ENCODE results near the gene GH2.
"Not testable (repeated sequence)": the region's sequence is repeated elsewhere in the genome, so short reads cannot be mapped to it uniquely, and the experiment has no call there.

The GH2 gene

DNA sequence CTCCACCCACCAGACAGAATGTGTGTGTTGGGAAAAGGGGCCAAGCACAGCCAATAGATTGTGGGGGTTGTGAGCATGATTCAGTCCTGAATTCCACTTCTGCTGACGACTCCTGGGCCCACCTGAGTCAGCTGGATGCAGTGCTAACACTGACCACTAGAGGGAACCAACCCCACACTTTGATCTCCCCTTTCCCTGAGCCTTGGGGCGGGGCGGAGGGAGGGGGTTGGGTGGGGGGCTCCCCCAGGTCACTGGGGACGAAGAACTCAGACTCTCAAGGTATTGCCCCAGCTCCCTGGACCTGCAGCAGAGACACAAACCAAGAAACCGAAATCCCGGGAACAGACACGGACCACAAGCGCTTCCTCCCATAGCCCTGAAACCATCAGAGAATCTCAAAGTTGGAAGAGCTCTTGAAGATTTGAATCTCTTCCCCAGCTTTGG, 29.9 kb upstream of the GH2 start:
- TF ChIP-seq CREB5 (CRISPR knock-in tag; IDR thresholded peaks at IDR 0.05; ENCODE audit: low read depth) (no peak), ZNF70 (CRISPR knock-in tag; IDR thresholded peaks at IDR 0.05) (no peak), OSR1 (CRISPR knock-in tag; IDR thresholded peaks at IDR 0.05) (no peak)
- peak; percentile 79 for ATAC-seq

- no peak for TF ChIP-seq ARNTL (CRISPR knock-in tag; IDR thresholded peaks at IDR 0.05; ENCODE audit: borderline replicate concordance, low read depth)
- no peak for TF ChIP-seq PATZ1 (CRISPR knock-in tag; IDR thresholded peaks at IDR 0.05; ENCODE audit: borderline replicate concordance)
- no peak for TF ChIP-seq PPARA (CRISPR knock-in tag; IDR thresholded peaks at IDR 0.05; ENCODE audit: borderline replicate concordance)
- TF ChIP-seq TCF4 (CRISPR knock-in tag; IDR thresholded peaks at IDR 0.05; ENCODE audit: borderline replicate concordance) = no peak
- TF ChIP-seq ZFP30 (CRISPR knock-in tag; IDR thresholded peaks at IDR 0.05) = no peak
- no peak for TF ChIP-seq ZNF565 (CRISPR knock-in tag; conservative IDR thresholded peaks at IDR 0.05; ENCODE audit: low read depth)
- TF ChIP-seq SNAI2 (CRISPR knock-in tag; IDR thresholded peaks at IDR 0.05) = no peak
- TF ChIP-seq ZFP3 (CRISPR knock-in tag; IDR thresholded peaks at IDR 0.05) = no peak
- TF ChIP-seq TOX (CRISPR knock-in tag; IDR thresholded peaks at IDR 0.05; ENCODE audit: borderline replicate concordance) = no peak
- TF ChIP-seq, protein P1, sequence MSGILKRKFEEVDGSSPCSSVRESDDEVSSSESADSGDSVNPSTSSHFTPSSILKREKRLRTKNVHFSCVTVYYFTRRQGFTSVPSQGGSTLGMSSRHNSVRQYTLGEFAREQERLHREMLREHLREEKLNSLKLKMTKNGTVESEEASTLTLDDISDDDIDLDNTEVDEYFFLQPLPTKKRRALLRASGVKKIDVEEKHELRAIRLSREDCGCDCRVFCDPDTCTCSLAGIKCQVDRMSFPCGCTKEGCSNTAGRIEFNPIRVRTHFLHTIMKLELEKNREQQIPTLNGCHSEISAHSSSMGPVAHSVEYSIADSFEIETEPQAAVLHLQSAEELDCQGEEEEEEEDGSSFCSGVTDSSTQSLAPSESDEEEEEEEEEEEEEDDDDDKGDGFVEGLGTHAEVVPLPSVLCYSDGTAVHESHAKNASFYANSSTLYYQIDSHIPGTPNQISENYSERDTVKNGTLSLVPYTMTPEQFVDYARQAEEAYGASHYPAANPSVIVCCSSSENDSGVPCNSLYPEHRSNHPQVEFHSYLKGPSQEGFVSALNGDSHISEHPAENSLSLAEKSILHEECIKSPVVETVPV (CRISPR knock-in tag; IDR thresholded peaks at IDR 0.05) = no peak
- TF ChIP-seq, protein P2, sequence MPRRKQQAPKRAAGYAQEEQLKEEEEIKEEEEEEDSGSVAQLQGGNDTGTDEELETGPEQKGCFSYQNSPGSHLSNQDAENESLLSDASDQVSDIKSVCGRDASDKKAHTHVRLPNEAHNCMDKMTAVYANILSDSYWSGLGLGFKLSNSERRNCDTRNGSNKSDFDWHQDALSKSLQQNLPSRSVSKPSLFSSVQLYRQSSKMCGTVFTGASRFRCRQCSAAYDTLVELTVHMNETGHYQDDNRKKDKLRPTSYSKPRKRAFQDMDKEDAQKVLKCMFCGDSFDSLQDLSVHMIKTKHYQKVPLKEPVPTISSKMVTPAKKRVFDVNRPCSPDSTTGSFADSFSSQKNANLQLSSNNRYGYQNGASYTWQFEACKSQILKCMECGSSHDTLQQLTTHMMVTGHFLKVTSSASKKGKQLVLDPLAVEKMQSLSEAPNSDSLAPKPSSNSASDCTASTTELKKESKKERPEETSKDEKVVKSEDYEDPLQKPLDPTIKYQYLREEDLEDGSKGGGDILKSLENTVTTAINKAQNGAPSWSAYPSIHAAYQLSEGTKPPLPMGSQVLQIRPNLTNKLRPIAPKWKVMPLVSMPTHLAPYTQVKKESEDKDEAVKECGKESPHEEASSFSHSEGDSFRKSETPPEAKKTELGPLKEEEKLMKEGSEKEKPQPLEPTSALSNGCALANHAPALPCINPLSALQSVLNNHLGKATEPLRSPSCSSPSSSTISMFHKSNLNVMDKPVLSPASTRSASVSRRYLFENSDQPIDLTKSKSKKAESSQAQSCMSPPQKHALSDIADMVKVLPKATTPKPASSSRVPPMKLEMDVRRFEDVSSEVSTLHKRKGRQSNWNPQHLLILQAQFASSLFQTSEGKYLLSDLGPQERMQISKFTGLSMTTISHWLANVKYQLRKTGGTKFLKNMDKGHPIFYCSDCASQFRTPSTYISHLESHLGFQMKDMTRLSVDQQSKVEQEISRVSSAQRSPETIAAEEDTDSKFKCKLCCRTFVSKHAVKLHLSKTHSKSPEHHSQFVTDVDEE (CRISPR knock-in tag; IDR thresholded peaks at IDR 0.05) = no peak
- TF ChIP-seq CSDC2 (CRISPR knock-in tag; IDR thresholded peaks at IDR 0.05) = no peak
- no peak for TF ChIP-seq ZC3H10 (CRISPR knock-in tag; IDR thresholded peaks at IDR 0.05)
- no peak for TF ChIP-seq ZNF70 (CRISPR knock-in tag; IDR thresholded peaks at IDR 0.05)
- no peak for TF ChIP-seq ISL1 (CRISPR knock-in tag; IDR thresholded peaks at IDR 0.05)
- no peak for TF ChIP-seq BACH2 (CRISPR knock-in tag; IDR thresholded peaks at IDR 0.05; ENCODE audit: borderline replicate concordance)
- TF ChIP-seq RARB (CRISPR knock-in tag; IDR thresholded peaks at IDR 0.05) = no peak
- no peak for TF ChIP-seq GLIS3 (CRISPR knock-in tag; IDR thresholded peaks at IDR 0.05)
- no peak for ATAC-seq
These were observed 29.4 kb upstream of the GH2 start, which contains the start of gene CSHL1 for GRCh38 chr17:63911041-63911635. Gene CSHL1, minus strand, starts transcription at chr17:63911258. Its CDS starts 62 bp downstream, at chr17:63911196.

DNA sequence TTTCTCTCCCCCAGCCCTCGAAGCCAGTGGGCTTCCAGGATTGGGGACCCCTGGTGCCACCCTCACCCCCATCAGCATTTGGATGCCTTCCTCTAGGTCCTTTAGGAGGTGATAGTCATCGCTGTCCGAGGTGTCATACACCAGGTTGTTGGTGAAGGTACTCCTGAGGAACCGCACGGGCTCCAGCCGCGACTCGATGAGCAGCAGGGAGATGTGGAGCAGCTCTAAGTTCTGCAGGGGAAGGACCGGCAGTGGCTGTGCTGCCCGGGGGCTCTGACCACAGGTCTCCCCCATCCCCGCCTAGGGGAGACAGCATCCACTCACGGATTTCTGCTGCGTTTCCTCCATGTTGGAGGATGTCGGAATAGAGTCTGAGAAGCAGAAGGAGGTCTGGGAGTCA, 28.4 kb upstream of the GH2 start:
- TF ChIP-seq TOX (CRISPR knock-in tag; IDR thresholded peaks at IDR 0.05; ENCODE audit: borderline replicate concordance) (no peak), RARB (CRISPR knock-in tag; IDR thresholded peaks at IDR 0.05) (no peak), CSDC2 (CRISPR knock-in tag; IDR thresholded peaks at IDR 0.05) (no peak), OSR1 (CRISPR knock-in tag; IDR thresholded peaks at IDR 0.05) (no peak), ZC3H10 (CRISPR knock-in tag; IDR thresholded peaks at IDR 0.05) (no peak), ZNF70 (CRISPR knock-in tag; IDR thresholded peaks at IDR 0.05) (no peak), BACH2 (CRISPR knock-in tag; IDR thresholded peaks at IDR 0.05; ENCODE audit: borderline replicate concordance) (no peak), ZNF8 (CRISPR knock-in tag; IDR thresholded peaks at IDR 0.05) (no peak), GLIS3 (CRISPR knock-in tag; IDR thresholded peaks at IDR 0.05) (no peak), ISL1 (CRISPR knock-in tag; IDR thresholded peaks at IDR 0.05) (no peak)
- TF ChIP-seq, protein P1 (CRISPR knock-in tag; IDR thresholded peaks at IDR 0.05) = no peak
- ATAC-seq = no peak

GRCh38 chr17:63909586-63909985, 27.8 kb upstream of the GH2 start:
- not testable (repeated sequence) for ATAC-seq

GRCh38 chr17:63907161-63907778, 25.5 kb upstream of the GH2 start:
- ATAC-seq = peak; percentile 83

DNA sequence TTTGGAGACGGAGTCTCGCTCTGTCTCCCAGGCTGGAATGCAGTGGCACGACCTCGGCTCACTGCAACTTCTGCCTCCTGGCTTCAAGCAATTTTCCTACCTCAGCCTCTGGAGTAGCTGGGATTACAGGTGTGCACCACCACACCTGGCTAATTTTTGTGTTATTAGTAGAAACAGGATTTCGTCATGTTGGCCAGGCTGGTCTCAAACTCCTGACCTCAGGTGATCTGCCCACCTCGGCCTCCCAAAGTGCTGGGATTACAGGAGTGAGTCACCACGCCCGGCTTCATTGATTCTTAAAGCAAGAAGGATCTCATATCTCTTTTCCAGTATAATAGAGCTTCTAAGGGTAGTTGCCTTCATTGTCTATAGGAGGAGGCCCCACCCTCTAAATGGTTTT, 23.1 kb upstream of the GH2 start:
- not testable (repeated sequence) for ATAC-seq

DNA sequence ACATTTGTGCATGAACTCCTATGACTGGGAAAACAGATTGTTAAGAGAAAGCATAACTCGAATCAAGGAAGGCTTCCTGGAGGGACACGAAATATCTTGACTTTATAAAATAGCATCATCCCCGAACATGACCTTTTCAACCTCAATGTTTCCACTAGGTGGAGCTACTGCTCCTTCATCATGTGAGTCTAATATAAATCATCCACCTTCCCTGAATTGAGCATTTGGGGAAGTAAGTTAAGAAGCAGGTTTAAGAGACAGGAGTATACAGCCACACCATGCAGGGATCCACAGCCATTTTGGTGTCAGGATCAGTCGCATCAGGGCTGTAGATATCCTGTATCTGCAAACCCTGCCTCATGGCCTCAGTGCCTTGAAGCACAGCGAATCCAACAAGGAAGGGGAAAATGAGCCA, 22.1 kb upstream of the GH2 start:
- peak; percentile 55; the same call in 2 of the 3 replicates for ATAC-seq

- ATAC-seq = not testable (repeated sequence)
These were observed 20.2 kb upstream of the GH2 start for GRCh38 chr17:63901971-63902370.
